Uterus (tissue), 2 donors: ENCODE results near the gene SHMT1.

Source experiments
- CTCF ChIP-seq, 4 experiments: fragments of 200-600 bp in 2 of 4; fragments of 450-650 bp in 2 of 4; sonication (generic) in 2 of 4; IDR thresholded peaks; one replicate each; pipeline ENCODE4 v1.5.1; 2016 to 2019; ENCODE audit warnings: antibody characterized with exemption in 4 of 4, mild to moderate bottlenecking in 2 of 4, moderate library complexity in 1 of 4
- POLR2A ChIP-seq, 2 donors: fragments of 450-650 bp; IDR thresholded peaks; one replicate each; pipeline ENCODE4 v1.6.1; 2016; ENCODE audit warnings: antibody characterized with exemption in 2 of 2, mild to moderate bottlenecking in 1 of 2, moderate library complexity in 1 of 2

- no peak for TF ChIP-seq CTCF (IDR thresholded peaks at IDR 0.05)
- TF ChIP-seq POLR2A (IDR thresholded peaks at IDR 0.05), result no peak
These were observed 36.3 kb downstream of the SHMT1 start for GRCh38 chr17:18327093-18327492.
